GM20431 (cell line): Measurements from ENCODE around the gene TTC28.

Source experiments
- in situ Hi-C: fragments of 300-500 bp; cut with MseI, MboI; formaldehyde crosslinking; loops from one replicate; pipeline ENCODE4 v1.15.0; 2020; ENCODE audit warnings: low sequenced_read_pairs; ENCODE audit not compliant: unreplicated experiment

The TTC28 gene

DNA sequence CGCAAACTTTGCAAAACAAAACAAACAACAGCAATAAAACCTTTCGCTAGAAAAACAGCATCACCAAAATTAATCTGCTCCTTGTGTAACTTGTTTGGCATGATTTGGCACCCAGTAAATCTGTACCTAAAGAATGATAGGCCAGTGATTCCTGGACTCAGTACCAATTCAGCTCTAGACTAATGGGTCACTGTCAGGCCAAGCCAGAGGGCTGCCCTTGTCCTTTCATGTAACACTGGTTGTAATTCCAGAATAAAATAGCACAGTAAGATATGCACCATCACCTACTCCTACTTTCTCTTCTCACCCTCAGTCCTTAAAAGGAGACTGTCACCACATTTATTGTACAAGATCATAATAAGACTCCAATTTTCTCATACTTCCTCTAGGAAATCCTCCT lies 419.0 kb downstream of the TTC28 start:
- in situ Hi-C loops, result no loop called here

DNA sequence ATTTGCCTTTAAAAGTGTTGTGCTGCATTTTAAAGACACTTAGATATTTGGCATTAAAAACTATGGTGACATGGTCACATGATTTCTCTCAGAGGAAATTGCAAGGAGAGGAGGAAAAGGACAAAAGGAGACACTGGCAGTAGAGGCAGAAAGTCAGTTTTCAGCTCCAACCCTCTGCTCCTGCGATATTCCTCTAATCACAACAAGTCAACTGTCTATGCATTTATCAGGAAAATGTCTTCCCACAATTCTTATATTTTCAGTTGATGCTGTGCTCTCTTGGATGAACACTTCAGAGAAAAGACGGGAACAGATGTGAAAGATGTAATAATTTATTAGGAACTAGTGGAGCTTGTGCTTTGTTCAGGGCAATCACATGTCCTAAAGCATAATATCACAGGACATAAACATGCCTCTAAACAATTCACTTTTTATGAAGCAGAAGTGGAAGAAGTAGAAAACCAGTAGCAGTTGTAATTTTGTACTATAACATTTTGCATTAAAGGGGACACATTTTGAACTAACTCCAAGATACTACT lies 419.8 kb downstream of the TTC28 start:
- in situ Hi-C loops, result no loop called here

DNA sequence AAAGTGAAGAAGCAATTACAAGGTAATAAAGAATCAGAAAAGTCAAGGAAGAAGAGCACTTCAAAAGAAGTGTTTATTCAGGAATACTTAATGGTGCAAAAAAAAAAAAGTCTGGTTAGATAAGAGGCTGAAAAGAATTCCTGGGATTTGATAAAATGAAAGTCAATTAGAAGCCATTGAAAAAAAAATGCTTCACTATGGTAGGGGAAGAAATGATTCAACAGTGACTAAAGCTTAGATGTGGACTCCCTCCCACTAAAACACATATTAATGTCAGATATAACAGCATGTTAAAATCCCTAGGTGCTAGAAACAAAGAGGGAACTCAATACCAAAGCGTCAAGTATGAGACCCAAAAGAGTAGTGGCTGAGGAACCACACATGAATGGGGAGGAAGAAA lies 425.2 kb downstream of the TTC28 start:
- in situ Hi-C loops, result no loop called here

DNA sequence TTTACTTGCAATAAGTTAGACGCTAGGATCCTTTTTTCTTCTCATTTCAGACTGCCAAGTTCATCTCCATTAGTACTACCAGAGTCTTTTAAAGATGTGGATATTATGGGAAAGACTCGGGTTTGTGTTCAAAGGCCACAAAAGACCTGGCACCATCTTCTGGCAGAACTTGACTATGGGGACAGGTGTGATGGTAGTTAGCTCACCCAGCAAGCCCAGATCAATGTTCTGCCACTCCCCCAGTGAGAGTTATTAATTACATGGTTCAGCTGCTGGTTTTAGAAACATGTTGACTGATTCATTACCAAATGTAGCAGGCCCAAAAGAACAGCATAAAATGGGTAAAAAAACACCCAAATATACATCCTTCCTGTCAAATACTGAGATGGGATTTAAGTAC lies 427.1 kb downstream of the TTC28 start:
- in situ Hi-C loops, result no loop called here

DNA sequence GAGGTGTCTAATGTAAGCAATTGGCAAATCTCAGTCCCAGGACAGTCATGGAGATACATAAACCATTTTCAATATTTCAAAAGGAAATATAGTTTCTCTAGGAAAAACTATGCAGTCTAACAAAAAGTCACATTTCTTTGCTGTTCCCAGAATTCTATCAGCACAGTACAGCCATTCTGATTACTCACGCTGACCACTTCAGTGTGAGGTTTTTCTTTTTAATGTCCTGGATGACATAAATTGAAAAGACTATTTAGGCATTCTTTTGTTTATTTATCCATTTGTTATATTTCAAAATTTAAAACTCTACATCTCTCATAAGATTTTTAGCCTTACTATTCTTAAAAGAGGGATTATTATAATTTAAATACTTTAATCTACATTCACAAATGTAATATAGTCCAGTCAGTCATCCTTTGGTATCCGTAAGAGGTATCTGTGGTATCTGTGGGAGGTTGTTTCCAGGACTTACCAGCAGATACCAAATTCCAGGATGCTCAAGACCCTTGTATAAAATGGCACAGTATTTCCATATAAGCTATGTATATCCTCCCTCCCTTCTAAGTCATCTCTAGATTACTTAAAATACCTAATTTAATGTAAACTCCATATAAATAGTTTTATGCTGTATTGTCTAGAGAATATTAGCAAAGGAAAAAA lies 429.5 kb downstream of the TTC28 start:
- in situ Hi-C loops, result no loop called here

DNA sequence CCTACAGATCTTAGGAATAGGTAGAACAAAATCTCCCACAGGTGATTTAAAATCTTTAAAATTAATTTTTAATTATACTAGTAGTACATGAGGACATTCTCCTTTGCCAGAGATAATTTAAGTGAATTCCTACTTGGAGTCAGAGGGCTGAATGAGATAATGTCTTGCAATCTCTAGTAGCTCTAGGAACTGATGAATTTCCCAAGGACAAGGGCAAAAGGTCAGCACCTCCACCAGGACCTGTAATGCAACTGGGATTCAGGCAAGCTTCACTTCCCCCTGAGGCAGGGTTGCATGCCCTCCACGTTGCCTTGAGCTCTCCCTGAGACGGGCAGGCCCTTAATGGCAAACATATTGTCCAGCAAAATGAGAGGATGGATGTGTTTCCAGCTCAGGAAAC lies 430.2 kb downstream of the TTC28 start:
- in situ Hi-C loops, result no loop called here

DNA sequence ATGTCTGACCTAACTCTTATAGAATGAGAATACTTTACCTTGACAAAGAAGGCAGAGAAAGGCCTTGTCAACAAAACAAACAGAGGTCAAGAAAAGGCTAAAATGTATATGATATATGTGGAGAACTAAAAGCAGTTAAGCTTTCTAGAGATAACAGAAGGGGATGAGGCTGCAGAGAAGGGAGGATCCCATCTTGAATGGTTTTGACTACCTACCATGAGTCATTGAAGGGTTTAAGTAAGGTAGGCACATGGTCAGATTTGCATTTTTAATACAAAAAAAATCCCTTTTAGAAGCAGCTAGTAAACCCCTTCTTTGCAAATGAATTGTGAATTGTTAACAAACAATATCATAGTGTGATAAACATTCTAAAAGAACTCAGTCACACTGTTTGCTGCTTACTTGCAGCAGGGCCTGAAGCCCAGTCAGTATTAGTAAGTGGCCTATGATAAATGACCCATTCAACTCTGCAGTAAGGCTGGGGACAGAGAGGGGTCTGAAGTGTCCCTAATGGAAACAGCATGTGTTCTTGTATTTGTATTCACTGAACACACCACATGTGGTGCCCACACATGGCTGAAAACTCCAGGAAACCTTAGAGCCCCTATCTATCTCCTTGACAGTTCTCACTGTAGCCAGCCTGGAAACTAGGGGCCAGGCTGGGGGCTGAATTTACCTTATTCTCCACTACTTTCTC lies 431.8 kb downstream of the TTC28 start:
- in situ Hi-C loops, result no loop called here

DNA sequence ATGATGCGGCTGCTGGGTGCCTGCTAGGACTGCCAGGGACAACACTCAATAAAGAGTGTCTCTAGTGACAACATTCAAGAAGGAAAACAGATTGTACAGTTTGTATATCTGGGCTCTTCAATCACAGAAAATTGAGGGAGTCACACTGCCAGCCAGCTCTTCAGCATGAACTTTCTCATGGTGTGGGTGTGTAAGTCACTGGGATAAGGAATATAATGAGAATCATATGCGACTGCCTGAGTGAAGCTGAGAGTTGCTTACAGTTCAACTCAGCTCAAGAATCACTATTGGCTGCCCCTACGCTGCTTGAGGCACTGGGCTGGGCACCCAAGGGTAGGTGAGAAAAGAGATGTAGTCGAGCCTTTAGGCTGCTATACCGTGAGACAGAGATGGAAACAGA lies 432.5 kb downstream of the TTC28 start:
- in situ Hi-C loops, result no loop called here

DNA sequence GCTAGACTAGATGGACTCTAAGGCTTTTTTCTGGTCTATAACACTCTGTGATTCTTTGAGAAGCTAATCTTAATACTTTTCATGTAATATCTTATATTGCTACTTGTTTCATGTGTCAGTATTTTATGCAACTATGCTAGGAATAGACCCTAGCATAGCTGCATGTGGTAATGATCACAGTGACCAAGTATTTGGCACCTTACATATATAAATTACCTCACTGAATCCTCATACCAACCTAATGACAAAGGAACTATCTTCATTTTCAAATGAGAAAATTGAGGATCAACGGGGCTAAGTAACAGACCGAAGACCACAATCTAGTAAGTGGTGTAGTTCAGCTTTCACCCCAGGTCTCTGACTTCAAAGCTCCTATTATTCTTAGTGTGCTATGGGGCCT lies 433.2 kb downstream of the TTC28 start:
- in situ Hi-C loops, result no loop called here

DNA sequence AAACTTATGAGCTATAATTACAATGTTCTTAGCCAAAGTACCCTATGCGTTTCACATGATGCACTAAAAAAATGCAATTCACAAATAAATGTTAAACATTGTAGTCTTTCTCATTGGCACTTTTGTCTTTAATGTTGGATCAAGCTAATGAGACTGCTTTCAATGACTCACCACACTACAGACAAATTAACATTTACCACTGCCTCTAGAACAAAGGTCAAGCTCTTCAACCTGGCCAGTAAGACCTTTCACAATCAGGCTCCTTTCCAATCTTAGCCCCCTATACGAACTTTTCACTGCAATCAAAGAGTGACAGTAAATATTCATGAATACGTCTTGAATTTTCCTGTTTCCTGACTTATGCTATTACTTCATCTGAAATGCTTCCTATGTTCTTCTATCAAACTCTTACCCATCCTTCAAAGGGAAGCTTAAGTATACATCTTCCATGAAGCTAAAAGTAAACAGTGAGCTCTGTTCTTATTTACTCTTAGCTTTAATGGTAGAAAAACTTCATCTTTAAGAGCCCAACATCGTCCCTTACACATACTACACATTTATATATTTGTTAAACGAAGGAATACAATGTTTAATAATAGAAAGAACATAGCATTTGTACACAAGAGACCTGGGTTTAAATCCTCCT lies 433.9 kb downstream of the TTC28 start:
- in situ Hi-C loops, result no loop called here

DNA sequence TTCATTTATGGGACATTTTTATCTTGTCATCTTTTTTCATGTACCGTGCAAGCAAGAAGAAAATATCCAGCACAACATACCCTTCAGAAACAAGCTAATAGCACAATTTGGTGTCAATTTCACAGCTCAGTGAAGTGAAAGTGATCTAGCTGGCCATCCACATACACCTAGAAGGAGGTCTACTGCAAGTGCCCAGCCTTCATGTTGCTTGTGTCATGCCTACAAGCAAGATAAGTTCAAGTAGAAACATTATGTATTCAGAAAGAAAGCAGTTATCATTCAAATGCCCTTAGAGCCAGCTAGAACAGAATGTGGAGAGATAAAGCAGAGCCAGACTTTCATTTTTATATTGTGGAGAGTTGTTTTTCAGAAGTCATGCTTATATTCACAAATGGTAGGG lies 434.9 kb downstream of the TTC28 start:
- in situ Hi-C loops, result no loop called here

DNA sequence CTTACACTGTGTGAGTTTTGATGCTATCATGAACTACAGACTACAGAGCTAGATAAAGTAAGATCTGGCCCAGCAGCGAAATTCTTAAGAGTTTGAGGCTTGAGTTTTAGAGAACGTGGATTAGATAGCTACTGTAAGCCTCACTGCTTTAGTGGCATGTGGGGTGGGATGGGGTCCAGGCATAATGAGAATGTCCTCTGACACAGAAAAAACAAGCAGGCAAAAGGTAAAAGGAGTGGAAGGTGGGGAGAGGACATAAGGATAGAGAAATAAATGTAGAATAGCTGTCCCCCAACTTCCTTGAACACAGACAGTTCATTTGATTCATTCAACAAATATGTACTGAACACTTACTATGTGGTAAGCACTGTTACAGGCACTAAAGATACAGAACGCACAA lies 436.1 kb downstream of the TTC28 start:
- in situ Hi-C loops, result no loop called here

DNA sequence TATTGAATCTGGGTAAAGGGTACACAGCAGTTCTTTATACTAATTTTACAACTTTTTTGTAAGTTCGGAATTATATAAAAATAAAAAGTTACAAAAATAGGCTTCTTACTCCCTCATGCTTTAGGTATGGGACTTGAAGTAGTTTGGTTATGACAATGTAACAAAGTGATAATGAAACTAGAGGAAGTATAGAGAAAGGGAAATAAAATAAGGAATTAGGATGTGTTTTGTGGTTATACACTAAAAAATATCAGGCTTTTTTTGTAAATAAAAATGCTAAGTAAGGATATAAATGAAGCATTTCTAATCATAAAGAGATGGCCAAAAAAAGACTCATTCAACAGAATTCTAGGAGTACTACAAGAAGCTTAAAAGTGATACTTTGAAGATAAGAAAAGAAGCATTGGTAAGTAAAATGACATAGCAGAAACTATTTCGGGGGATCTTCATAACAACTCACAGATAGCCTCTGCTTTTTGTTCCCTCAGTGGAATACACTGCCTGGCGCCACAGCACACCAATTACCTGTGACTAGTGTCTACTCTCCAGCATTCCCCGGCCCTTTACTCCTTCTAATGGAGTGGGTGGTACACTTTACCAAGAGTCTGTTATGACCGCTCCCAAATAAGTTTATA lies 437.9 kb downstream of the TTC28 start:
- in situ Hi-C loops, result no loop called here

DNA sequence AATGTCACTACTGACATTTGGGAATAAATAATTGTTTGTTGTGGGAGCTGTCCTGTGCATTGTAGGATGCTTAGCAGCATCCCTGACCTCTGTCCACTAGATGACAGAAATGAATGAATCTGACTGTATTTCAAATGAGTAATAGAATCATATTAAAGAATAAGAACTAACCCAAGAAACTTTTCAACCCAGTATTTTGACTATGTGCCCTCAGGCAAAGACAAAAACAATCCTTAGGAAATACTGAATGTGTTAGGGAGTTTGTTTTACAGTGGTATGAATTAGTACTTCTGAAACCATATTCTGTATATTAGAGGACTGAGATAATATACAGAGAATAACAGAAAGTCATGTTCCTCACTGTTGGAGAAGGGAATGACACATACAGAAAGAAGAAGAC lies 439.7 kb downstream of the TTC28 start:
- in situ Hi-C loops, result no loop called here

DNA sequence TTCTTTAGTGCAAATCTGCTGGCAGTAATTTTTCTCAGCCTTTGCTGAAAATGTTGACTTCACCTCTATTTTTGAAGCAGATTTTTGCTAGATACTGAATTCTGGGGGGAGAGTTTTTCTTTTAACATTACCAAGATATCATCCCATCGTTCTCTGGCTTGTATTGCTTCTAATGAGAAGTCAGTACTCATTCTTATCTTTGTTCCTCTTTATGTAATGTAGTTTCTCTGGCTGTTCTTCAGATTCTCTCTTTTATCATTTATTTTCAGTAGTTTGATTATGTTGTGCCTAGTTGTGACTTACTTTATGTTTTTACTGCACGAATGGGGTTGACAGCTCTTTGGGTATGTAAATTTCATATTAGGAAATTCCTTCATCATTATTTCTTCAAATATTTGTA lies 441.9 kb downstream of the TTC28 start:
- in situ Hi-C loops, result no loop called here

DNA sequence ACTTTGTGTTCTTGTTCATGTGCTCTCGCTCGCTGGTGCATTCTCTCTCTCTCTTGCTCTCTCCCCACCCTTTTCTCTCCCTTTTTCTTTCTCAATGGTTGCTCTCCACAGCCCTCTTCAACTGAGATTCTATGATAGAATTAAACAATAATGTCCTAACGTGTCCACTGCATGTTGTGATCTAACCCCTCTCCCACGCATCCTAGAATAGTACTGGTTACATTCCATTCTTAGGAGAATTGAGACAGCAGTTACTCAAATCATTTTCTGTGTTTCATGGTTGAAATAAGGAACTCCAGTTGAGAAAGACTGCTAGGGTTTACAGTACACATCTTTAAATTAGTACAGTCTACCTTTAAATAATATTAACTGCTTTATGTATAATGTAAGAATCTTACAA lies 442.5 kb downstream of the TTC28 start:
- in situ Hi-C loops, result no loop called here

DNA sequence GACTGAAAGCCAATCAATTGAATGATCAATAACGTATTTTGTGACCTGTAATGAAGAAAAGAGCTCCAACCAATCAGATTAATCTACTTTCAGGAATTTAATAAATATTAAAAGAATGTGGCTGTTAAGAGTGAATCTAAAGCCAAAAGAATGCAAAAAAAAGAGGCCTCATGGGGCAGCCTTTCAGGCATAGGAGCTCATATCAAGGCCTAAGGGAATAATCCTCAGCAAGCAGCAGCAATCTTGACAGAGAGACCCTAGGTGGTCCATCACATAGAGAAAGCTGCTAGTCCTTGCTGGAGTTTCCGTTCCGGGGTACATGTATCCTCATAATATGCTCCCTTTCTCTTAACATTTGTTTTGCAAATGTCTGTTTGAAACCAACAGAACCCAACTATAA lies 447.4 kb downstream of the TTC28 start:
- in situ Hi-C loops, result no loop called here

DNA sequence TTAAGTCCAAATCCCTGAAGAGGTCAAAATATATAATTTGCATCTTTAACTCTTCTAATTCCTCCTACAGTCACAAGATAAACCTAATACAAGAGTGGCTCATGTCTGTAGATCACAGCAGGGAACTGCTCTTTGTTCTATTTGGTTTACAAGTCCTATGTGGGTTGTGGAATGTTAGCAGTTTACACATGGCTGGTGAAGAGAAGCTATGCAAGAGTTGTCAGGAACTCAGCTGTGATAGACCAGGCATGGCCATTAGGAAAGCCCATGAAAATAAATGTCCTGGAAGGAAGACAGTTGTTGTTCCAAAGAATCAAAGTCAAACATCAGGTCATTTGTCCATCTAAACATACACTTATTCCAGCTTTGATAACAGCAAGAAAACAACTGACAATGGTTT lies 448.2 kb downstream of the TTC28 start:
- in situ Hi-C loops, result no loop called here

DNA sequence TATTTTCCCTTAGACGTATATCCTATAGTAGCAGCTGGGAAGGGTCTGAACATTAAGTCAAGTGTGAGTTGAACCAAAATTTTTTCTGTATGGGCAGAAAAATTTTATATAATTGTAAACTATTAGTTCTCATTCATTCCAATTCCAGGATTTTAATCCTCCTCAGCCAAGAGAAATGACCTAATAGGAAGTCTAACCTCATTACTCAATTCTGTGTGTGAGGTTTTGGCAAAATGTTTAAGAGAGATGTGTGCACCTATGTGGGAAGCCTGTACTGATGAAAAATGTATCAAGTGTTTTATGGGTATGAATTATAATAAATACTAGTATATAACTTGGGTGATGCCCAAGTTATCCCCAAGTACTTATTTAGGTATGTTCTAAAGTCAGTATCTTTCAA lies 449.0 kb downstream of the TTC28 start:
- in situ Hi-C loops, result no loop called here

DNA sequence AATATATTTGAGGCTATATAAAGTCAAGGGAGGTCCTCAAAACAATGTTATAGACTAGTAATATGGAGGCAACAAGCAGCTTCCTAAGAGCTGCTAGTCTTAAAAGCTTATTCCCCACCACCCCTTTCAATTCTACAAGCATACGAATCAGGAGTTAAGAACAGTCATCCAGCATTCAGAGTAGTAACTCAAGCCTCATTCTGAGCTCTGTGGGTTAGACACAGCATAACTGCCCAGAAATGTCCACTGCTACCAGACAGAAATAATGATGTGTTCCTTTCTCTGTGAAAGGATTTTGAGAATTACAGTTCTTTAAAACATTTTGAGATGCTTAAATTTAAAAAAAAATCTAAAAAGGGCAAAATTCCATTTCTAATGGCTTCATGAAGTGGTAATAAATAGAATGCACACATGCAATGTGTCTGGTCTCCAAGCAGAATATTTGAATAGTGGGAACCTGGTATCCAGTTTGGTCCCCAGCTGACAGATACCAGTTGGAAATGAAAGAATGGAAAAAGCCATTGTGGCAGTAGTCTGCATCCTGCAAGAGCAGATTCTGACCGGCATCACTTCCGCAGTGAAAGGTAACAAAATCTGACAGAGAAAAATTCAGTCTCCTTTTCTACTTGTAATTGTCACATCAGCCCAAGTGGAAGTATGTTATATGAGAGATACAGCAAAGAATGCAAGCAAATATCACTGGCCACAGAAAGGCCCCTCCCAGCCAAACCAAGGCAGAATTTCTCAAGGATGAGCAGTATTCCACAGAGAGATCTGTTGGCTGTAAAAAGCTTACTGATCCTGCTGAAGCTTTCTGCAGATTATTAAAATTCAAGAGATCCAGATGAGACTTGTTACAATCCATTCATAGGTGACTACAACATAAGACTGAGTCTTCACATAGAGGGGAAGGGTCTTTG lies 449.8 kb downstream of the TTC28 start:
- in situ Hi-C loops, result no loop called here
